ENCODE results near the gene KRT7. TPM values are rescaled to one million over a fixed set of nuclear protein-coding genes. Genes with fewer than 3 reads are reported as not detected.

KRT7 gene
- total RNA-seq, 1 experiment from 2014 or later: 10.0 TPM

- Histone ChIP-seq H3K4ac (ENCODE audit: low read depth, low read length) (no peak overlapping the region), H3K27ac (ENCODE audit: insufficient read length, low read depth, low read length) (no peak overlapping the region), H3K27me3 (ENCODE audit: insufficient read depth, low read length) (no peaks in the 10 kb centered on the region; the same call in 1 of the 2 replicates), H2BK5ac (ENCODE audit: insufficient read length, low read length) (no peak overlapping the region), H3K18ac (ENCODE audit: insufficient read length, low read depth, low read length) (no peak overlapping the region), H3T11ph (ENCODE audit: low read length) (no peak overlapping the region), H3K9ac (ENCODE audit: extremely low read depth, insufficient read length, low read length) (no peak overlapping the region), H4K5ac (ENCODE audit: insufficient read length, low read depth, low read length) (no peak overlapping the region), H3K79me1 (ENCODE audit: insufficient read depth, low read depth, low read length, poor library complexity, severe bottlenecking) (no peaks in the 10 kb centered on the region), H3K4me1 (ENCODE audit: insufficient read depth, low read length) (no peaks in the 10 kb centered on the region), H2BK20ac (ENCODE audit: low read depth, low read length, poor library complexity, severe bottlenecking) (no peak overlapping the region), H3K56ac (ENCODE audit: insufficient read length, low read depth, low read length) (no peak overlapping the region), H4K8ac (replicated peaks; ENCODE audit: insufficient read length, low read depth, low read length) (no peak overlapping the region), H3K23ac (ENCODE audit: insufficient read length, low read depth, low read length) (no peak overlapping the region), H2AFZ (ENCODE audit: low read length) (no peak overlapping the region), H2BK120ac (ENCODE audit: low read depth, low read length, poor library complexity, severe bottlenecking) (no peak overlapping the region), H3K23me2 (ENCODE audit: insufficient read length, low read depth, low read length, poor library complexity, severe bottlenecking) (no peaks in the 10 kb centered on the region), H2AK5ac (ENCODE audit: insufficient read length, low read length) (no peak overlapping the region), H4K20me1 (ENCODE audit: control insufficient read depth, insufficient read depth, insufficient read length) (no peaks in the 10 kb centered on the region), H3K4me2 (ENCODE audit: insufficient read depth, insufficient read length, low read length) (no peak overlapping the region), H2BK12ac (ENCODE audit: insufficient read length, low read depth, low read length) (no peak overlapping the region), H4K91ac (ENCODE audit: insufficient read length, low read depth, low read length) (no peak overlapping the region), H3K9me3 (ENCODE audit: control insufficient read depth, low read depth, low read length) (no peaks in the 10 kb centered on the region), H3K14ac (ENCODE audit: insufficient read depth, low read length) (no peak overlapping the region), H2BK15ac (ENCODE audit: low read depth, low read length) (no peak overlapping the region), H3K79me2 (ENCODE audit: insufficient read depth, low read length) (no peaks in the 10 kb centered on the region)
- Mint-ChIP-seq H3K4me3 (no peak overlapping the region), H3K27ac (no peak overlapping the region), H3K27me3 (ENCODE audit: low read depth) (peaks cover 48% of the 10 kb centered on the region), H3K36me3 (ENCODE audit: insufficient read depth in 1 of 3, low read depth in 3 of 3) (no peaks in the 10 kb centered on the region), H3K4me1 (peaks cover 8% of the 10 kb centered on the region in 2 experiments), H3K9me3 (no peaks in the 10 kb centered on the region)
- no CpG with 5 or more reads among the region's 4 CpGs for WGBS (ENCODE audit: extremely low coverage, insufficient read length, low lambda C conversion rate)
- no peak for TF ChIP-seq CTCF (conservative IDR thresholded peaks at IDR 0.05)
- no peak for DNase-seq
These were observed 7.3 kb upstream of the KRT7 start for GRCh38 chr12:52225752-52226151.
